Ovary (tissue), 3 donors: ENCODE data around the gene MAPRE3.

ENCODE experiments used
- POLR2A ChIP-seq: fragments of 450-650 bp; IDR thresholded peaks from one replicate; pipeline ENCODE4 v1.6.1; 2017; ENCODE audit warnings: antibody characterized with exemption, mild to moderate bottlenecking, moderate library complexity
- TF ChIP-seq, protein P1 (sequence below), 3 donors: fragments of 450-650 bp in 2 of 3; fragments of 200-600 bp in 1 of 3; IDR thresholded peaks; one replicate each; pipeline versions ENCODE4 v1.5.1 to v1.8.0; 2016 to 2022; ENCODE audit warnings: antibody characterized with exemption in 3 of 3, mild to moderate bottlenecking in 1 of 3
- donor health status: DM: no; HTN: no; CAD: no.

DNA sequence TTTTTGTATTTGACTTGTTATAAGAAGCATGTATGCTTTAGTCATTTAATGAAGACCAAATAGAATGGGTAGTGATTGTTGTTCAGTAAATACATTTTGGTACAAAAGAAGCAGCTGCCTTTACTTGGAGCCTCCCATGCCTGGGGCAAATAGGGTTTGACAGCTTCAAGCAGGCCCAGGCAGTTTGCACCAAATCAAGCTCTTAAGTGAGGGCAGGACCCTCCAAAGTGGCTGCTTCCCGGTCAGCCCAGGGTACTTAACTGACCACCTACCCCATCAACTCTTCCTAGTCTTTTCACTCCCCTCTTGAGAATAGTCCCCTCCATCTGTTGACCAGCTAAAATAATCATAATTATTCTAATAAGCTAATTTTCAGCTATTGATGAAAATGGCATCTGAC is 5.2 kb downstream of the MAPRE3 start:
- no peak for TF ChIP-seq POLR2A
- TF ChIP-seq, protein P1, sequence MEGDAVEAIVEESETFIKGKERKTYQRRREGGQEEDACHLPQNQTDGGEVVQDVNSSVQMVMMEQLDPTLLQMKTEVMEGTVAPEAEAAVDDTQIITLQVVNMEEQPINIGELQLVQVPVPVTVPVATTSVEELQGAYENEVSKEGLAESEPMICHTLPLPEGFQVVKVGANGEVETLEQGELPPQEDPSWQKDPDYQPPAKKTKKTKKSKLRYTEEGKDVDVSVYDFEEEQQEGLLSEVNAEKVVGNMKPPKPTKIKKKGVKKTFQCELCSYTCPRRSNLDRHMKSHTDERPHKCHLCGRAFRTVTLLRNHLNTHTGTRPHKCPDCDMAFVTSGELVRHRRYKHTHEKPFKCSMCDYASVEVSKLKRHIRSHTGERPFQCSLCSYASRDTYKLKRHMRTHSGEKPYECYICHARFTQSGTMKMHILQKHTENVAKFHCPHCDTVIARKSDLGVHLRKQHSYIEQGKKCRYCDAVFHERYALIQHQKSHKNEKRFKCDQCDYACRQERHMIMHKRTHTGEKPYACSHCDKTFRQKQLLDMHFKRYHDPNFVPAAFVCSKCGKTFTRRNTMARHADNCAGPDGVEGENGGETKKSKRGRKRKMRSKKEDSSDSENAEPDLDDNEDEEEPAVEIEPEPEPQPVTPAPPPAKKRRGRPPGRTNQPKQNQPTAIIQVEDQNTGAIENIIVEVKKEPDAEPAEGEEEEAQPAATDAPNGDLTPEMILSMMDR (IDR thresholded peaks at IDR 0.05) = no peak
